Fibroblast of skin of right quadriceps (primary cell): Measurements from ENCODE around the gene SLC30A2.
"Not testable (repeated sequence)": the region's sequence is repeated elsewhere in the genome, so short reads cannot be mapped to it uniquely, and the experiment has no call there.

Experiments
- DNase-seq: peaks from one replicate; pipeline ENCODE4 v3.0.0-alpha.2; 2013

The SLC30A2 gene

GRCh38 chr1:26045722-26046245, at the start of gene SLC30A2:
Gene SLC30A2, minus strand, starts transcription at chr1:26046118. Its CDS starts 222 bp downstream, at chr1:26045896.
- DNase-seq = no peak

GRCh38 chr1:26094677-26095383, 48.9 kb upstream of the SLC30A2 start:
- DNase-seq = no peak

GRCh38 chr1:26094076-26094669, 48.3 kb upstream of the SLC30A2 start:
- no peak for DNase-seq

- not testable (repeated sequence) for DNase-seq
These were observed 47.7 kb upstream of the SLC30A2 start for GRCh38 chr1:26093569-26093968.

GRCh38 chr1:26092422-26092821, 46.5 kb upstream of the SLC30A2 start:
- no peak for DNase-seq

GRCh38 chr1:26090893-26091292, 45.0 kb upstream of the SLC30A2 start:
- DNase-seq = no peak

- no peak for DNase-seq
These were observed 43.2 kb upstream of the SLC30A2 start for GRCh38 chr1:26089125-26089524.

GRCh38 chr1:26084844-26085243, 38.9 kb upstream of the SLC30A2 start:
- DNase-seq = no peak

GRCh38 chr1:26084091-26084561, 38.2 kb upstream of the SLC30A2 start:
- DNase-seq = no peak

- no peak for DNase-seq
These were observed 37.3 kb upstream of the SLC30A2 start for GRCh38 chr1:26083208-26083607.

- DNase-seq = no peak
These were observed 36.1 kb upstream of the SLC30A2 start for GRCh38 chr1:26082020-26082350.

- DNase-seq = no peak
These were observed 35.5 kb upstream of the SLC30A2 start for GRCh38 chr1:26081267-26082019.

- DNase-seq = no peak
These were observed 34.3 kb upstream of the SLC30A2 start for GRCh38 chr1:26079960-26080814.

GRCh38 chr1:26079178-26079563, 33.3 kb upstream of the SLC30A2 start:
- DNase-seq = no peak

GRCh38 chr1:26078286-26079177, 32.6 kb upstream of the SLC30A2 start:
- no peak for DNase-seq

- DNase-seq = no peak
These were observed 31.6 kb upstream of the SLC30A2 start for GRCh38 chr1:26077524-26077923.

GRCh38 chr1:26075421-26076144, 29.7 kb upstream of the SLC30A2 start:
- no peak for DNase-seq

GRCh38 chr1:26072305-26072704, 26.4 kb upstream of the SLC30A2 start:
- no peak for DNase-seq

- no peak for DNase-seq
These were observed 25.0 kb upstream of the SLC30A2 start for GRCh38 chr1:26070963-26071342.

- no peak for DNase-seq
These were observed 24.5 kb upstream of the SLC30A2 start for GRCh38 chr1:26070296-26070962.

GRCh38 chr1:26069941-26070295, 24.0 kb upstream of the SLC30A2 start:
- DNase-seq = no peak
